BJ (cell line): ENCODE measurements around the gene DCP1B. TPM values are rescaled to one million over a fixed set of nuclear protein-coding genes. Genes with fewer than 3 reads are reported as not detected.

Experiments
- CTCF ChIA-PET: fragments of 350-600 bp; formaldehyde crosslinking; extraction: SDS; loops from one replicate; lab custom pipeline; 2021; ENCODE audit warnings: antibody characterized with exemption, inconsistent platforms; lab: Yijun Ruan, JAX
- POLR2A ChIA-PET: fragments of 300-600 bp; sonication (Branson Sonifier 250); formaldehyde crosslinking; extraction: SDS; loops from one replicate; lab custom pipeline; 2021; ENCODE audit warnings: antibody characterized with exemption; lab: Charles Lee
- DNase-seq: peaks from one replicate; pipeline ENCODE4 v3.0.0-alpha.2; 2011; ENCODE audit warnings: low read depth
- H3K27me3 ChIP-seq: 2 replicates; pipeline ENCODE4 v1.6.0; 2011; ENCODE audit warnings: low read length; ENCODE audit not compliant: control insufficient read depth, insufficient read depth
- H3K36me3 ChIP-seq: 2 replicates; pipeline ENCODE4 v1.5.1; 2011; ENCODE audit warnings: low read length; ENCODE audit not compliant: control insufficient read depth, insufficient read depth
- H3K4me3 ChIP-seq: 2 replicates; pipeline ENCODE4 v1.5.1; 2011; ENCODE audit warnings: low read depth, mild to moderate bottlenecking, control low read depth, low read length
- polyA plus RNA-seq: library from polyadenylated mRNA; depleted of rRNA; stranded (reverse); fragments of >200 nt; gene quantifications from 2 replicates; pipeline ENCODE4 v1.2.3, GENCODE V29; 2011
- TF ChIP-seq, protein P1 (sequence below): IDR thresholded peaks from 2 replicates; pipeline ENCODE4 v1.5.1; 2011; ENCODE audit warnings: low read depth, mild to moderate bottlenecking, control low read depth, inconsistent platforms, low read length, moderate library complexity; ENCODE audit not compliant: insufficient read depth

The DCP1B gene
- polyA plus RNA-seq, 1 experiment, result 29.1 TPM

- ChIA-PET POLR2A (no interaction called here), CTCF (interaction anchor here (1.3 to 1.9 kb wide), 3 partner anchors 9 to 14 kb away, joined by 4 to 5 read pairs (median 4); no protein-coding TSS in a partner anchor)
- Histone ChIP-seq H3K36me3 (no peaks in the 10 kb centered on the region), H3K4me3 (no peak overlapping the region), H3K27me3 (peaks cover 30% of the 10 kb centered on the region)
- TF ChIP-seq, protein P1, sequence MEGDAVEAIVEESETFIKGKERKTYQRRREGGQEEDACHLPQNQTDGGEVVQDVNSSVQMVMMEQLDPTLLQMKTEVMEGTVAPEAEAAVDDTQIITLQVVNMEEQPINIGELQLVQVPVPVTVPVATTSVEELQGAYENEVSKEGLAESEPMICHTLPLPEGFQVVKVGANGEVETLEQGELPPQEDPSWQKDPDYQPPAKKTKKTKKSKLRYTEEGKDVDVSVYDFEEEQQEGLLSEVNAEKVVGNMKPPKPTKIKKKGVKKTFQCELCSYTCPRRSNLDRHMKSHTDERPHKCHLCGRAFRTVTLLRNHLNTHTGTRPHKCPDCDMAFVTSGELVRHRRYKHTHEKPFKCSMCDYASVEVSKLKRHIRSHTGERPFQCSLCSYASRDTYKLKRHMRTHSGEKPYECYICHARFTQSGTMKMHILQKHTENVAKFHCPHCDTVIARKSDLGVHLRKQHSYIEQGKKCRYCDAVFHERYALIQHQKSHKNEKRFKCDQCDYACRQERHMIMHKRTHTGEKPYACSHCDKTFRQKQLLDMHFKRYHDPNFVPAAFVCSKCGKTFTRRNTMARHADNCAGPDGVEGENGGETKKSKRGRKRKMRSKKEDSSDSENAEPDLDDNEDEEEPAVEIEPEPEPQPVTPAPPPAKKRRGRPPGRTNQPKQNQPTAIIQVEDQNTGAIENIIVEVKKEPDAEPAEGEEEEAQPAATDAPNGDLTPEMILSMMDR, result no peak
- DNase-seq, result no peak
These were observed 23.1 kb upstream of the DCP1B start for GRCh38 chr12:2027351-2027750.

- ChIA-PET POLR2A (no interaction called here), CTCF (interaction anchor here (1.2 to 1.6 kb wide), 4 partner anchors 9 to 13 kb away, joined by 3 to 10 read pairs (median 4); no protein-coding TSS in a partner anchor)
- DNase-seq, result no peak
- Histone ChIP-seq H3K27me3 (peaks cover 21% of the 10 kb centered on the region), H3K4me3 (no peak overlapping the region), H3K36me3 (no peaks in the 10 kb centered on the region)
- TF ChIP-seq, protein P1, result no peak
These were observed 19.1 kb upstream of the DCP1B start for GRCh38 chr12:2023365-2023764.

GRCh38 chr12:2020511-2020910, 16.3 kb upstream of the DCP1B start:
- TF ChIP-seq, protein P1, result no peak
- POLR2A ChIA-PET, result no interaction called here
- CTCF ChIA-PET, result interaction anchor here (0.7 to 2.3 kb wide), 2 partner anchors 12 to 14 kb away, joined by 3 to 7 read pairs; no protein-coding TSS in a partner anchor

DNA sequence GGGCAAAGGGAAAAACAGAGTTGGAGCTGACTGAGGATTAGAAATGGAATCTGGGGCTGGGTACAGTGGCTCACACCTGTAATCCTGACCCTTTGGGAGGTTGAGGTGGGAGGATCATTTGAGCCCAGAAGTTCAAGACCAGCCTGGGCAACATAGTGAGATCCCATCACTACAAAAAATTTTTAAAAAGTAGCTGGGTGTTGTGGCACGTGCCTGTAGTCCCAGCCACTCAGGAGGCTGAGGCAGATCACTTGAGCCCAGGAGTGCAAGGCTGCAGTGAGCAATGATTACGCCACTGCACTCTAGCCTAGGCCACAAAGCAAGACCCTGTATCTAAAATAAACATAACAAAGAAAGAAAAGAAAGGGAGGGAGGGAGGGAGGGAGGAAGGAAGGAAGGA, 14.9 kb upstream of the DCP1B start:
- ChIA-PET POLR2A (no interaction called here), CTCF (interaction anchor here (2.3 kb wide), 1 partner anchor 15 kb away, joined by 7 read pairs; no protein-coding TSS in a partner anchor)
- TF ChIP-seq, protein P1, result no peak
- DNase-seq, result no peak
- Histone ChIP-seq H3K36me3 (no peaks in the 10 kb centered on the region), H3K4me3 (no peak overlapping the region), H3K27me3 (peaks cover 7% of the 10 kb centered on the region)

More at GRCh38 chr12:2020511-2020910, 16.3 kb upstream of the DCP1B start:
- DNase-seq, result no peak
- H3K4me3 ChIP-seq, result no peak overlapping the region
- peaks cover 17% of the 10 kb centered on the region for H3K27me3 ChIP-seq
- H3K36me3 ChIP-seq, result no peaks in the 10 kb centered on the region

GRCh38 chr12:2018391-2018790, 14.1 kb upstream of the DCP1B start:
- peaks cover 7% of the 10 kb centered on the region for H3K27me3 ChIP-seq
- ChIA-PET CTCF (interaction anchor here (1.8 kb wide), 1 partner anchor 9 kb away, joined by 5 read pairs; no protein-coding TSS in a partner anchor), POLR2A (no interaction called here)
- H3K36me3 ChIP-seq, result no peaks in the 10 kb centered on the region
- no peak for DNase-seq
- TF ChIP-seq, protein P1, result no peak
- no peak overlapping the region for H3K4me3 ChIP-seq
